AG09319 (cell line): ENCODE data around the gene MFRP.

Experiments used
- DNase-seq: peaks from one replicate; pipeline ENCODE4 v3.0.0-alpha.2; 2010; ENCODE audit warnings: low read depth; ENCODE audit errors: extremely low read depth
- TF ChIP-seq, protein P1 (sequence below): IDR thresholded peaks from 2 replicates; pipeline ENCODE4 v1.5.1; 2011; ENCODE audit warnings: low read depth, mild to moderate bottlenecking, inconsistent platforms, low read length, moderate library complexity

Gene MFRP

DNA sequence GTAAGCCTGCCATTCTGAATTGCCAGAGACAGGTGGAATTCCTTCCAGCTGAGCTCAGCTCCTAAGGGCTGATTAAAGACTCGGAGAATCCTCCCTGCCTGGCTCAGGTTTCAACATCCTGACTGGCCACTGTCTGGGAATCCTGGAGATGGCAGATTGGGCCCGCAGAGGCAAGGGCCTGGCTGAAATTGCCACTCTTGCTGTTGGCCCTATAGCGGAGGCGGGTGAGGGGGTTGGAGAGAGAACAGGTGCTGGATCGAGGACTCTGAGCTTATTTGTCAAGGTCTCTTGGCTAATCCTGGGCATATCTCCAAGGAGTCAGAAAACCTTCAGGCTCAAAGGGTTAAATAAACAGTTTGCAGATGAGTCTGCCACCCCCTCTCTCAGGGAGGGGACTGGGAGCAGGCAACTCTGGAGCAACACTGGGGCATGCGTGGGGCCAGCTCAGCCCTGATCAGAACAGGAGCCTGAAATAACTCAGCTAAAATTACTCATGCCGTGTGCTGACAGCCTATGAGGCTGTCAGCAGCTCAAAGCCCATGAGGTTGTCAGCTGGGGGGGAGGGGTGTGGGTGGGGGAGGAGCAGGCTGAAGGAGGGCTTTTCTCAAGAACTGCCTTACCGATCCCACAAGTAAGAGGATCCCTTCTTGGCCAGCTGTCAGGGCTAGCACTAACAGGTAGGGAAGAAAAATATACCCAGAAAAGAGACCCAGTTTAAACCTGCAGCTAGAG lies 14.7 kb upstream of the MFRP start:
- TF ChIP-seq, protein P1, sequence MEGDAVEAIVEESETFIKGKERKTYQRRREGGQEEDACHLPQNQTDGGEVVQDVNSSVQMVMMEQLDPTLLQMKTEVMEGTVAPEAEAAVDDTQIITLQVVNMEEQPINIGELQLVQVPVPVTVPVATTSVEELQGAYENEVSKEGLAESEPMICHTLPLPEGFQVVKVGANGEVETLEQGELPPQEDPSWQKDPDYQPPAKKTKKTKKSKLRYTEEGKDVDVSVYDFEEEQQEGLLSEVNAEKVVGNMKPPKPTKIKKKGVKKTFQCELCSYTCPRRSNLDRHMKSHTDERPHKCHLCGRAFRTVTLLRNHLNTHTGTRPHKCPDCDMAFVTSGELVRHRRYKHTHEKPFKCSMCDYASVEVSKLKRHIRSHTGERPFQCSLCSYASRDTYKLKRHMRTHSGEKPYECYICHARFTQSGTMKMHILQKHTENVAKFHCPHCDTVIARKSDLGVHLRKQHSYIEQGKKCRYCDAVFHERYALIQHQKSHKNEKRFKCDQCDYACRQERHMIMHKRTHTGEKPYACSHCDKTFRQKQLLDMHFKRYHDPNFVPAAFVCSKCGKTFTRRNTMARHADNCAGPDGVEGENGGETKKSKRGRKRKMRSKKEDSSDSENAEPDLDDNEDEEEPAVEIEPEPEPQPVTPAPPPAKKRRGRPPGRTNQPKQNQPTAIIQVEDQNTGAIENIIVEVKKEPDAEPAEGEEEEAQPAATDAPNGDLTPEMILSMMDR = no peak
- DNase-seq = no peak

DNA sequence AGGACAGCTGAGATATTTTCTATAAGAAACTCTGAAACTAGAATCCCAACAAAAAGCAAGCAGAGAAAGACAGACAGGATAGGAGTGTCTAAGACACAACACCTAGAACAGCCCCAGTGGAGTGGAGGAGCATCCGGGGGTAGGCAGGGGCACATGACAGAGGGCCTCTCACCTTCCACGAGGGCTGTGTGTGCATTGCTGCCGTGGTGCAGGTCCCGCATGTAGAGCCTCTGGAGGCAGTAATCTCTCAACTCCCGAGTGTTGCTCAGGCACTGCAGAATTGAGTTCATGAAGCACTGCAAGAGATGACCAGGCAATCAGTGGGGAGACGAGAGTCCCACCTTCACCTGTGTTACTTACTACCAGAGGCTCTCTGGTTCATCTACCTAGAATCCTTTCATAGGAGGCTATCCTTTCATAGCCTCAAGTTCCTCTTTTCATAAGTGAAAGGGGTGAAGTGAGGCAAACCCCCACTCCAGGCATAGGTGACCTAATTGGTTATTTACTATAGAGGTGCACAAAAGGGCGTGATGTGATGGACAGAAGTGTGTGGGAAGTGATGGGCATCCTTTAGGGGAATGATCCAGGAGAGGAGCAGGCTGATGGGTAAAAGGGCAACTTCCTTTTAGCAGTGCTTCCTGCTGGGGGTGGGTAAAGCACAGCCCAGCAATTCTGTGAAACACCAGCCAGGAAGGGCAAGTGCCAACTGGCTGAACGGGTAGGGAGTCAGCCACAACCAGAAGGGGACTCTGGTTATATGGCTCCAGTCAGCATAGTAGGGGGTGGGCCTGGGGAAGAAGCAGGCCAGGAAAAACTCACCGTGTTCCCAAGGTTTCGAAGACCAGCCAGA lies 13.1 kb upstream of the MFRP start:
- TF ChIP-seq, protein P1 = no peak
- no peak for DNase-seq

DNA sequence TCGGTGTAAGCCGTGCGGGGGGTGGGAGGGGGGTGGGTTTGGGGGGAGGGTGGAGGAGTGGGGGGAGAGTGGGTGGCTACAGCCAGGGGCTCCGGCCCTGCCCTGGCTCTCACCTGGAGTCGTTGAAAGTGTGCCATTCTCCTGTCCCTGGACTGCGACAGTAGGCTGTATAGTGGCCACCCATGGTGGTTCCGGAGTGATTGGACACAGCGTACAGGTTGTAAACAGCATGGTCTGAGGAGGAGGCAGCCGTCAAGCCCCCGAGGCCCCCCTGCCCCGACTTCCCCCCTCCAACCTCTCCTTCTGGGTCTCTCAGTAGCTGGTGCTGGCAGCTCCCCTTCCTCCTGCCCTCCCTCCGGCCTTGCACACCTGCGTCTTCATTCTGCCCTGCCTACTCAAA lies 10.6 kb upstream of the MFRP start:
- TF ChIP-seq, protein P1 = no peak

DNA sequence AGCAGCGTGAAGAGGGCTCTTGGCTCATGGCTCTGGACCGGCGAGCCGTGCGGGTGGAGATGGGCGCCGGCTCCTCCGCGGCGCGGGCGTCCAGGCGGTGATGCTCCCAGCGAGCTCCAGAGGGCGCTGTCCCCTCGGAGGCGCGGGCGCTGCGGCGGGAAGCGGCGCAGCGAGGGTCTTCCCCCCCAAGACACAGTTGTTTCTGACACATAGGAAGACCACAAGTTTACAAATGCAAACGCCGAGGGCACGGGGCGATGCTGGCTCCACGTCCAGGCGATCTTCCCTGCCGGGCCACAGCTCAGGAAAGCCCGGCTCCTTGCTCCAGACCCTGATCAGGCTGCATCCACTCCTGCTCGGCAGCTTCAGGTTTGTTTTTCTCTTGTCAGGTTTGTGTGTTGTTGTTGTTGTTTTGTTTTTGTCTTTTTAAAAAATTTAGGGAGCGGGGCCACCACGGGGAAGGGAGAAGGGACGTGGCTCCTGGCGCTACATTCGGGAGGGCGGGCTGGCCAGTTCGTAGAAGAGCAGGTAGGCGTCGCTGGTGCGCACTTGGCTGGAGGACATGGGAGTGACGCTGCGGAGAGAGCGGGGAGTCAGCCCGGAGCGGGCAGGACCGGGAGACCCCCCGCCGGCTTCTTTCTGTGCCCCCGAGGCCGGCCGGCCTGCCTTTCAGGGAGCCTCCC lies 10.0 kb upstream of the MFRP start:
- DNase-seq = no peak
- TF ChIP-seq, protein P1 = peak; percentile 69

More for the DNA sequence above, 10.6 kb upstream of the MFRP start:
- no peak for DNase-seq

DNA sequence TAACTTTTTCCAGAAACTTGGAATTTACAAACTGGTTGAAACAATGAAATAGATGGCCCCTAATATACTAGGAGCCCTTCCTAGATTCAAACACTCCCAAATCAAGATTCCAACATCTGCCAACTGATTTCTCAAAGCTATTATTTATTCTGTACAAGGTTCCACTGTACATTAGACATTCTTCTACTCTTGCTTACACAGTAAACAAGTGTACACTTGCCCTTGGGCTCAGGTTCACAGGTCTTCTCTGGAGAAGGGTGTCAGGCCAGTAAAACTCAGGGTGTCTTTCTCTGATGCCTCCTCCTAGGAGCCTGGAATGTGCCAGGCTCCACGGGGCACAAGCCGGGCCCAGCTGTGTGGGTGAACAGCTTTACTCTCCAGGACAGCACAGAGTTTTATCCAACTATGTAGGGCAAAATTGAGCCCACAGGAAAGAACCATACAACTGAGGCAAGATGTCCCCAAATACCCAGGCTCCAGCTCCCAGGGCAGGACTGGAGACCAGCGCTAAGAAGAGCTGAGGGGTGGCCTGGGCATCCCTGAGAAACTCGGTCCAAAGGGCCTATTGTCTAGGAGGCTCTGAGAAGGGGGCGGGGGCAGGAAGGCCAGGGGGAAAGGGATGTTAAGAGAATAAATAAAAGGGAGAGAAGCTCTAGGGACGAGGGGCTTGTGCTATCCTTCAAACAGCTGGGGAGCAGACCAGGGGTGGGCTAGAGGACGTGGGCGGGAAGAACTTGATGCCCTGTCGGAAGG lies 8.8 kb upstream of the MFRP start:
- TF ChIP-seq, protein P1 = no peak
- DNase-seq = no peak

DNA sequence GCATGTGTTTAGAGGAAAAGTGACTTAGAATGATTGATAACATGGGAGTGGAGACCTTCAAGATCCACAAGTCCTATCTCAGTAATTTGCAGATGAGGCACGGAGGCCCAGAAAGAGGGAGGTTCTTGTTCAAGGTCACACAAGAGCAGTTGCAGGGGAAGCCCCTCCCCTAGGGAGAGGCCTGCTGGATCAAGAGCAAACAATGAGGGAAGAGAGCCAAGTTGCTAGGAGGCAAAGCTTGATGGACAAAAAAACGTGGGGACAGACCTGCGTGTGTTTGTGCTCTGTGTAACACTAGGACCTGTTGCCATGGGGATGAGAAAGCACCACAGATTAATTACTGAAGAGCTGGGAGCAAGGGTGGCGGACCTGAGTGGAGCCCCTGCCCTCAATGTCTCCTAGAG lies 6.4 kb upstream of the MFRP start:
- no peak for DNase-seq
- TF ChIP-seq, protein P1 = no peak
